OCI-LY1 (cell line): ENCODE results near the gene RBBP8.

Source experiments
- CTCF ChIP-seq: fragments of 200-600 bp; sonication (generic), shearing (Covaris generic); IDR thresholded peaks from 2 replicates; pipeline ENCODE4 v1.5.1; 2017; ENCODE audit warnings: mild to moderate bottlenecking, antibody characterized with exemption, low read length, moderate library complexity, mixed read lengths
- EZH2 ChIP-seq: fragments of 200-600 bp; sonication (generic), shearing (Covaris generic); IDR thresholded peaks from 2 replicates; pipeline ENCODE4 v1.8.0; 2017; ENCODE audit warnings: borderline replicate concordance, mixed run types, mild to moderate bottlenecking, antibody characterized with exemption, low read length, moderate library complexity, mixed read lengths

- no peak for TF ChIP-seq CTCF
- TF ChIP-seq EZH2 = no peak
Measured at GRCh38 chr18:22928339-22928738, 4.8 kb upstream of the RBBP8 start.
